ENCODE measurements around the gene TBC1D24. TPM values are rescaled to one million over a fixed set of nuclear protein-coding genes. Genes with fewer than 3 reads are reported as not detected.
"Not testable (repeated sequence)": the region's sequence is repeated elsewhere in the genome, so short reads cannot be mapped to it uniquely, and the experiment has no call there.

The TBC1D24 gene
- total and polyA plus RNA-seq, 4 donors, result 9.0 to 35.7 (median 23.3) TPM

- H3K27ac ChIP-seq (ENCODE audit: low read depth in 1 of 2, low read length in 1 of 2), result no peak overlapping the region
- H3K36me3 ChIP-seq (ENCODE audit: control insufficient read depth in 4 of 4, insufficient read depth in 4 of 4, low read length in 4 of 4), result peaks cover 0 to 24% (median 14%) of the 10 kb centered on the region in 4 donors
- no peak for TF ChIP-seq CTCF (IDR thresholded peaks at IDR 0.05; ENCODE audit: control extremely low read depth, extremely low read depth)
- H3K4me3 ChIP-seq, result no peak overlapping the region
- ATAC-seq (ENCODE audit: insufficient read depth, low FRiP score) (no peak), DNase-seq (no peak)
- H3K4me1 ChIP-seq (ENCODE audit: control insufficient read depth in 5 of 5, insufficient read depth in 5 of 5, low read length in 5 of 5), result no peaks in the 10 kb centered on the region
- no peak overlapping the region for H3K9ac ChIP-seq (ENCODE audit: insufficient read depth in 1 of 2, low read length in 2 of 2)
- H3K27me3 ChIP-seq (ENCODE audit: control insufficient read depth in 3 of 3, insufficient read depth in 3 of 3, low read length in 2 of 3), result no peaks in the 10 kb centered on the region
- H3K9me3 ChIP-seq (ENCODE audit: control insufficient read depth in 4 of 4, insufficient read depth in 3 of 4, low read length in 3 of 4), result no peaks in the 10 kb centered on the region
- 97% methylated on average over 14 of the region's 14 CpGs for WGBS, 2 donors
These were observed 36.8 kb upstream of the TBC1D24 start for GRCh38 chr16:2438121-2438520.

DNA sequence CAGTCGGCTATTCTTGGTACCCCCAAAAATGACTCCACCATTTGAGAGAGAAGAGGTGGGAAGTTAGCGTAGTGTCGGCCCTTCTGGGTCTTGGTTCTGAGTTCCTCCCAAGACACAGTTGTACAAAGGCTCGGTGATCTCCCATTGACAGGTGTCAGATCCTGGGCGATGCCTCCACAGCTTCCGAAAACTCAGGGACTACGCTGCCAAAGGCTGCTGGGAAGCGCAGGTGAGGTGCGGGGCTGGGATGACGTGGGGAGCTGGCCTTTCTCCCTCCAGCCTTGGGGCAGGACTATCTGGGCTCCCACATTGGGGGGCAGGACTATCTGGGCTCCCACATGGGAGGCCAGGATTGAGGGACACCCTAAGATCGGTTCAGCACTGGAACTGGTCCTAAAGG lies 35.3 kb upstream of the TBC1D24 start:
- H3K4me3 ChIP-seq, result no peak overlapping the region
- H3K4me1 ChIP-seq (ENCODE audit: control insufficient read depth in 5 of 5, insufficient read depth in 5 of 5, low read length in 5 of 5), result no peaks in the 10 kb centered on the region
- no peaks in the 10 kb centered on the region for H3K9me3 ChIP-seq (ENCODE audit: control insufficient read depth in 4 of 4, insufficient read depth in 3 of 4, low read length in 3 of 4)
- TF ChIP-seq CTCF (IDR thresholded peaks at IDR 0.05; ENCODE audit: control extremely low read depth, extremely low read depth), result no peak
- H3K36me3 ChIP-seq (ENCODE audit: control insufficient read depth in 4 of 4, insufficient read depth in 4 of 4, low read length in 4 of 4), result peaks cover 2 to 29% (median 16%) of the 10 kb centered on the region in 4 donors
- DNase-seq (no peak), ATAC-seq (ENCODE audit: insufficient read depth, low FRiP score) (no peak)
- no peak overlapping the region for H3K27ac ChIP-seq (ENCODE audit: low read depth in 1 of 2, low read length in 1 of 2)
- WGBS, 2 donors, result 97 to 98% methylated on average over 11 of the region's 11 CpGs
- H3K27me3 ChIP-seq (ENCODE audit: control insufficient read depth in 3 of 3, insufficient read depth in 3 of 3, low read length in 2 of 3), result no peaks in the 10 kb centered on the region
- H3K9ac ChIP-seq (ENCODE audit: insufficient read depth in 1 of 2, low read length in 2 of 2), result no peak overlapping the region

- not testable (repeated sequence) for H3K4me3 ChIP-seq; H3K9me3 ChIP-seq (ENCODE audit: control insufficient read depth in 4 of 4, insufficient read depth in 3 of 4, low read length in 3 of 4); H3K27ac ChIP-seq (ENCODE audit: low read depth in 1 of 2, low read length in 1 of 2); H3K4me1 ChIP-seq (ENCODE audit: control insufficient read depth in 5 of 5, insufficient read depth in 5 of 5, low read length in 5 of 5); DNase-seq; H3K27me3 ChIP-seq (ENCODE audit: control insufficient read depth in 3 of 3, insufficient read depth in 3 of 3, low read length in 2 of 3); ATAC-seq (ENCODE audit: insufficient read depth, low FRiP score); H3K9ac ChIP-seq (ENCODE audit: insufficient read depth in 1 of 2, low read length in 2 of 2)
- H3K36me3 ChIP-seq (ENCODE audit: control insufficient read depth in 4 of 4, insufficient read depth in 4 of 4, low read length in 4 of 4), result peaks cover 2 to 38% (median 16%) of the 10 kb centered on the region in 4 donors
- WGBS, 2 donors, result 82 to 88% methylated on average over 15 of the region's 15 CpGs
These were observed 33.7 kb upstream of the TBC1D24 start for GRCh38 chr16:2441143-2441804.

DNA sequence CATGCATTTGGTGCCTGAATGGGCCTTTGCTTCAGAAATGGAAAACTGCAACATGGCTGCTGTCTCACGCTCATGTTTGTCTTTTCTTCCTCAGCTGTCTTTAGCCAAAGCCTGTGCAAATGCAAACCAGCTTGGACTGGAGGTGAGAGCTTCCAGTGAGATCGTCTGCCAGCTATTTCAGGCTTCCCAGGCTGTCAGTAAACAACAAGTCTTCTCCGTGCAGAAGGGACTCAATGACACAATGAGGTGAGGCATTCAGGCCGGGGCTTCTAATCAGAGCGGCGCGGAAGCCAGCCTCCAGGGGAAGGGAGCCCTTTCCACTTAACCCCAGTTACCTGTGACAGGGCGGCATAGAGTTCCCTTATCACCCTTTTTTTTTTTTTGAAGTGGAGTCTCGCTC lies 31.4 kb upstream of the TBC1D24 start:
- Histone ChIP-seq H3K27ac (ENCODE audit: low read depth in 1 of 2, low read length in 1 of 2) (no peak overlapping the region), H3K4me3 (no peak overlapping the region), H3K4me1 (ENCODE audit: control insufficient read depth in 5 of 5, insufficient read depth in 5 of 5, low read length in 5 of 5) (no peaks in the 10 kb centered on the region), H3K9ac (ENCODE audit: insufficient read depth in 1 of 2, low read length in 2 of 2) (no peak overlapping the region), H3K36me3 (ENCODE audit: control insufficient read depth in 4 of 4, insufficient read depth in 4 of 4, low read length in 4 of 4) (peaks cover 2 to 38% (median 20%) of the 10 kb centered on the region in 4 donors), H3K27me3 (ENCODE audit: control insufficient read depth in 3 of 3, insufficient read depth in 3 of 3, low read length in 2 of 3) (no peaks in the 10 kb centered on the region), H3K9me3 (ENCODE audit: control insufficient read depth in 4 of 4, insufficient read depth in 3 of 4, low read length in 3 of 4) (no peaks in the 10 kb centered on the region)
- DNase-seq (no peak), ATAC-seq (ENCODE audit: insufficient read depth, low FRiP score) (no peak)
- 90% methylated on average over 9 of the region's 9 CpGs for WGBS, 2 donors
- TF ChIP-seq CTCF (IDR thresholded peaks at IDR 0.05; ENCODE audit: control extremely low read depth, extremely low read depth), result no peak

Measured in lung (tissue), 12 donors.